GM12865 (cell line): ENCODE data around the gene MYPN.
"Not testable (repeated sequence)": the region's sequence is repeated elsewhere in the genome, so short reads cannot be mapped to it uniquely, and the experiment has no call there.

Experiments used
- DNase-seq: peaks from one replicate; pipeline ENCODE4 v3.0.0; 2010; ENCODE audit warnings: low read depth
- H3K4me3 ChIP-seq: 2 replicates; pipeline ENCODE4 v1.5.1; 2011; ENCODE audit warnings: mild to moderate bottlenecking, low read depth, low read length, control low read depth
- CTCF ChIP-seq: IDR thresholded peaks from 2 replicates; pipeline ENCODE4 v1.5.1; 2011; ENCODE audit warnings: low read length, control low read depth, low read depth, inconsistent platforms; ENCODE audit not compliant: insufficient read depth; ENCODE audit errors: missing control alignments

MYPN gene

GRCh38 chr10:68184546-68184945 lies 75.3 kb downstream of the MYPN start:
- no peak for DNase-seq
- TF ChIP-seq CTCF: no peak
- no peak overlapping the region for H3K4me3 ChIP-seq

GRCh38 chr10:68185085-68185484 lies 75.8 kb downstream of the MYPN start:
- TF ChIP-seq CTCF: no peak
- DNase-seq: no peak
- H3K4me3 ChIP-seq: no peak overlapping the region

GRCh38 chr10:68188835-68189234 lies 79.5 kb downstream of the MYPN start:
- DNase-seq: no peak
- no peak overlapping the region for H3K4me3 ChIP-seq
- no peak for TF ChIP-seq CTCF

- no peak for TF ChIP-seq CTCF
- H3K4me3 ChIP-seq: no peak overlapping the region
- DNase-seq: no peak
Observed at GRCh38 chr10:68192113-68192512, 82.8 kb downstream of the MYPN start.

GRCh38 chr10:68194290-68194689 lies 85.0 kb downstream of the MYPN start:
- no peak for TF ChIP-seq CTCF
- H3K4me3 ChIP-seq: no peak overlapping the region
- DNase-seq: no peak

GRCh38 chr10:68195776-68196175 lies 86.5 kb downstream of the MYPN start:
- not testable (repeated sequence) for H3K4me3 ChIP-seq

GRCh38 chr10:68196701-68197100 lies 87.4 kb downstream of the MYPN start:
- no peak for DNase-seq
- TF ChIP-seq CTCF: no peak
- H3K4me3 ChIP-seq: no peak overlapping the region

More at GRCh38 chr10:68195776-68196175, 86.5 kb downstream of the MYPN start:
- not testable (repeated sequence) for DNase-seq
